Lower lobe of right lung (tissue), 2 donors: ENCODE measurements around the gene TRAFD1. TPM values are rescaled to one million over a fixed set of nuclear protein-coding genes. Genes with fewer than 3 reads are reported as not detected.
"Not testable (repeated sequence)": the region's sequence is repeated elsewhere in the genome, so short reads cannot be mapped to it uniquely, and the experiment has no call there.

Experiments
- ATAC-seq, 2 donors: fragments of 200-7000 bp; cut with Tn5 transposase; one replicate each; pipeline ENCODE4 v1.9.1; 2020 to 2022; ENCODE audit warnings: mild to moderate bottlenecking in 2 of 2, moderate library complexity in 2 of 2
- DNase-seq: peaks from one replicate; pipeline ENCODE4 v3.0.0-alpha.2; 2020
- H3K27ac ChIP-seq: fragments of 200-600 bp; one replicate; pipeline ENCODE4 v1.8.0; 2022
- H3K27me3 ChIP-seq: fragments of 200-600 bp; one replicate; pipeline ENCODE4 v1.8.0; 2022; ENCODE audit warnings: low read depth
- H3K36me3 ChIP-seq: fragments of 200-600 bp; one replicate; pipeline ENCODE4 v1.8.0; 2022; ENCODE audit warnings: mild to moderate bottlenecking
- H3K4me1 ChIP-seq: fragments of 200-600 bp; one replicate; pipeline ENCODE4 v1.8.0; 2022
- H3K4me3 ChIP-seq: fragments of 200-600 bp; one replicate; pipeline ENCODE4 v1.8.0; 2022; ENCODE audit warnings: mild to moderate bottlenecking
- H3K9me3 ChIP-seq: fragments of 200-600 bp; one replicate; pipeline ENCODE4 v1.8.0; 2022
- CTCF ChIP-seq: fragments of 200-600 bp; IDR thresholded peaks from one replicate; pipeline ENCODE4 v1.8.0; 2022; ENCODE audit warnings: antibody characterized with exemption, mild to moderate bottlenecking
- intact Hi-C: fragments of 100-400 bp; cut with DNase I; formaldehyde crosslinking; loops from one replicate; pipeline ENCODE4 v1.11.0; 2022
- total RNA-seq: library from RNA; stranded (reverse); fragmentation: NEBNext Ultra II Directional; extraction: Animal tissue kit (Norgen Biotek cat#: 25700); gene quantifications from one replicate; pipeline ENCODE4 v1.2.1, GENCODE V29; 2021
- donor health status: DM: no; HTN: yes; CAD: no; lungs with severe emphysema.

Gene TRAFD1
- total RNA-seq, 1 donor from 2014 or later = 42.5 TPM

GRCh38 chr12:112148031-112148513 is 22.7 kb downstream of the TRAFD1 start:
- Histone ChIP-seq H3K27ac (no peak overlapping the region), H3K4me3 (no peak overlapping the region), H3K27me3 (no peaks in the 10 kb centered on the region), H3K36me3 (peaks cover 99% of the 10 kb centered on the region), H3K4me1 (no peaks in the 10 kb centered on the region), H3K9me3 (no peaks in the 10 kb centered on the region)
- ATAC-seq (no peak), DNase-seq (no peak)
- TF ChIP-seq CTCF = no peak
- intact Hi-C loops = no loop called here

GRCh38 chr12:112149596-112149995 is 24.2 kb downstream of the TRAFD1 start:
- no peaks in the 10 kb centered on the region for H3K27me3 ChIP-seq
- H3K9me3 ChIP-seq = no peaks in the 10 kb centered on the region
- no peaks in the 10 kb centered on the region for H3K4me1 ChIP-seq
- intact Hi-C loops = no loop called here
- no peak for TF ChIP-seq CTCF
- no peak overlapping the region for H3K4me3 ChIP-seq
- no peak for DNase-seq
- peaks cover 99% of the 10 kb centered on the region for H3K36me3 ChIP-seq
- H3K27ac ChIP-seq = no peak overlapping the region
- ATAC-seq = peak; percentile 83 to 88

- peaks cover 78% of the 10 kb centered on the region for H3K36me3 ChIP-seq
- no peaks in the 10 kb centered on the region for H3K4me1 ChIP-seq
- no peak for ATAC-seq
- no peak for TF ChIP-seq CTCF
- no peaks in the 10 kb centered on the region for H3K27me3 ChIP-seq
- H3K27ac ChIP-seq = peak overlapping the region; percentile 24
- H3K4me3 ChIP-seq = no peak overlapping the region
- DNase-seq = no peak
- intact Hi-C loops = no loop called here
- no peaks in the 10 kb centered on the region for H3K9me3 ChIP-seq
Measured at GRCh38 chr12:112151766-112152541, 26.6 kb downstream of the TRAFD1 start.

GRCh38 chr12:112153181-112153892 is 28.0 kb downstream of the TRAFD1 start:
- Histone ChIP-seq H3K4me3 (no peak overlapping the region), H3K36me3 (peaks cover 72% of the 10 kb centered on the region), H3K27ac (no peak overlapping the region), H3K27me3 (no peaks in the 10 kb centered on the region), H3K4me1 (no peaks in the 10 kb centered on the region), H3K9me3 (no peaks in the 10 kb centered on the region)
- intact Hi-C loops = no loop called here
- DNase-seq (no peak), ATAC-seq (no peak)
- TF ChIP-seq CTCF = no peak

GRCh38 chr12:112153893-112154219 is 28.5 kb downstream of the TRAFD1 start:
- ATAC-seq = no peak
- intact Hi-C loops = no loop called here
- peaks cover 72% of the 10 kb centered on the region for H3K36me3 ChIP-seq
- no peak overlapping the region for H3K4me3 ChIP-seq
- H3K27ac ChIP-seq = no peak overlapping the region
- H3K9me3 ChIP-seq = no peaks in the 10 kb centered on the region
- H3K4me1 ChIP-seq = no peaks in the 10 kb centered on the region
- no peak for DNase-seq
- H3K27me3 ChIP-seq = no peaks in the 10 kb centered on the region
- no peak for TF ChIP-seq CTCF

- H3K4me3 ChIP-seq, DNase-seq, H3K4me1 ChIP-seq, ATAC-seq, H3K27ac ChIP-seq, H3K9me3 ChIP-seq, intact Hi-C loops, H3K27me3 ChIP-seq: not testable (repeated sequence)
- H3K36me3 ChIP-seq = peaks cover 70% of the 10 kb centered on the region
Measured at GRCh38 chr12:112158461-112159145, 33.2 kb downstream of the TRAFD1 start.
